SK-MEL-5 (cell line): ENCODE results near the gene SAMD9. TPM values are rescaled to one million over a fixed set of nuclear protein-coding genes. Genes with fewer than 3 reads are reported as not detected.

Experiments
- DNase-seq: peaks from one replicate; pipeline ENCODE4 v3.0.0-alpha.2; 2016; ENCODE audit warnings: low read depth, low spot score
- in situ Hi-C: cut with HindIII; loops from 2 replicates; pipeline ENCODE4 v1.10.0; 2016; ENCODE audit warnings: low sequenced_read_pairs, high pct_unique_total_duplicates, low pct_unique_long_range_greater_than_20kb
- polyA plus RNA-seq, 2 experiments: library from polyadenylated mRNA; depleted of rRNA; stranded (reverse); fragments of >200 nt; gene quantifications; 2 replicates each; pipeline ENCODE4 v1.2.3, GENCODE V29; 2015
- total RNA-seq: library from RNA; depleted of rRNA; stranded (reverse); fragments of >200 nt; shearing (Covaris generic); gene quantifications from 2 replicates; pipeline ENCODE4 v1.2.3, GENCODE V29; 2014; rRNA removed

The SAMD9 gene
- 4.5 and 5.1 TPM in 2 replicates for total RNA-seq
- polyA plus RNA-seq (2015; cell fraction: cytosol; rRNA removed), result 1.7 and 2.3 TPM in 2 replicates
- 3.3 and 4.3 TPM in 2 replicates for polyA plus RNA-seq (2015; cell fraction: nucleus; rRNA removed)

DNA sequence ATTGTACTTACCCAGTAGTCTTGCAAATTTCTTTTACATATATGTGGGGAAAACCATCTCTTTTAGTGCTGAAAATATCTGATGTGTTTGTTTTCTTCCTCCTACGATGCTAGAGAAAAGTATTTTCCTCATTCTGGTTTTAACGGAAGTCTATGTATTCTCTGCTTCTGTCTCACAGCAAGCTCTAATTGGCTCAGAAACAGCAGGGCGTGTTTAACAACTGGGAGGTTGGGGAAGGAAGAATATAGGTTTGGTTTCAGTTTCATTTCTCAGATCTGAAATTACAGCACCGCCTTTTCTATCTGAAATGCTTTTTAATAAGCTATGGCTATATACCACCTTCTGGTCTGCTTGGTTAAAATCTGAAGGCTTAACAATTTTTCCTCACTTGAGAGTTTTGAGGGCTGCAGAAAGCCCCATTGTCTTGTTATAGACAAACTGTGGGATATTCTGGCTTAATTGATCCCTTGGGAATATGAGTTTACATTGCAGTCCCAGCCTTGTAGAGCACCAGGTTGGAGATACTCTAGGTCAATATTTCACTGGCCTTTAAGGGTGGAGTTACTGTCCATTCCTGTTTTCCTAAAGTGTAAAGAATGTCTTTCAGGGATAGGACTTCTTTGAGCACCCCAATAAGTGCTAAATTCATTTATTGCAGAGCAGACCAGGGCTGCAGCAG is at the start of gene SAMD9:
Gene SAMD9, minus strand, starts transcription at position 128 of the 679 bp plus-strand sequence. CDS start 11,882 bp downstream, outside the sequence.
- peak; percentile 88 for DNase-seq
- in situ Hi-C loops, result no loop called here

DNA sequence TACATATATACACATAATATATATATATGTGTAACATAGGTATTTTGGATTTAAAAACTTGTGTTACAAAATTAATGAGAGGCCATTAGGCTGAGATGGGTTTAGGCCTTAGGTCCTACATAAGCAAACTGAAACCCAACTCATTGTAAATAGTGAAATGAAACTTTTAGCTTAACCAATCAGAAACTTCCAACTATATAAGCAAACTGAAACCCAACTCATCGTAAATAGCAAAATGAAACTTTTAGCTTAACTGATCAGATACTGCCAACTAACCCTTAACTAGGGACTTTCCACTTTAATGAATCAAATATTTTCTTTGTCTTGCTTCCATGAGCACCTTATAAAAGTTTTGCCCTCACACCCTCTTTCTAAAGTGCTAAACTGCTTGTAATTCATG is 47.7 kb upstream of the SAMD9 start:
- no peak for DNase-seq

DNA sequence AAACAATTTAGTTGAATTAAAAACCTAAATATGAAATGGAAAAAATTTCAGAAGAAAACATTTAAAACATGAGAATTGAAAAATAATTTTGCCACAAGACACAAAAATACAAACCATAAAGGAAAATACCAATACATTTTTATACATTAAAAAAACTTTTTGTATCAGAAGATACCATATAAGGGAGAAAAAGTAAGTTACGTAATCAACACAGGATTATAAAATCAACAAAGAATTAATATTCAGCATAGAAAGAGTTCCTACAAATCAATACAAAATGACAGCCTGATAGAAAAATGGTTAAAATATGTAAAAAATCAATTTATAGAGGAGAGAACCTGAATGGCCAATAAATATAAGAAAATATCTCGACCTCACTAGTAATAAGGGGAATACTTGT is 47.0 kb upstream of the SAMD9 start:
- no peak for DNase-seq
- in situ Hi-C loops, result no loop called here

More for the DNA sequence above, 47.7 kb upstream of the SAMD9 start:
- in situ Hi-C loops, result no loop called here

DNA sequence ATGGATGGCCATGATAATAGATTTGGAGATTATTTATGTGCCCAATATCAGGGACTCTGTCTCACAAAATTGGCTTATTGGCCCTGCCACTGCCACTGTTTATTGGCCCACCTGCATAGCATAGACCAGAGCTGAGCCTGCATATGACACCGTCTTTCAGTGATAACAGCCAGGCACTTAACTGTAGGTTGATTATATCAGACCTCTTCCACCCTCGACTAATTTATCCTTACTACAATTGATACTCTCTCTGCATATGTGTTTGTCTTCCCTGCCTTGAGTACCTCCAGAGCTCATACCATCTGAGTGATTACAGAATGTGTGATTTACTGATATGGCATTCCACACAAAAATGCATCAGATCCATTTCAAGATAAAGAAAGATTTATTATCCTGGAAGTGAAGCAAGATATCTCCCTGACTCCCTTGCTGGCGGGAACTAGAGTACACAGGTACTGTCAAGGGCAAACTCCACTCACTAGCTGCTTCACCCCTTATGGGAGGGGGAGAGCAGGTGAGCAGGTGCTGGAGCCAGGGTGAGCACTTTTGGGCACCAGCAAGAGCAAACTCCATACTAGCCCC is 43.5 kb upstream of the SAMD9 start:
- DNase-seq, result no peak
- in situ Hi-C loops, result no loop called here

DNA sequence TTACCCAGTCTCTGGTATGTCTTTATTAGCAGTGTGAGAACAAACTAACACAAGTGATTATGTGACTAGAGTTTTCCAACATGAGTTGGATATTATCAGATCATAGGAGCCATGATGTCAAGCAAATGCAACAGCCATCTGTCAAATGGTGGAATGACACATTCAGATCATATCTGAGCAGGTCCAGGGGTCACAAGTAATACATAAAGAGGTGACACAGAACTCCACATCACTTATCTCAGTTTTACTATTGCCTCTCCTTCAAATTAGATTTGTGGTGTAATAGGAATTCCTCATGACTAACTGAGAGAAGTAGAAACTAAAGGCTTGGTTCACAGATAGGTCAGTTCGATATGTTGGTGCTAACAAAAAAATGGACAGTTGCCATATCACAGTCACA is 42.6 kb upstream of the SAMD9 start:
- DNase-seq, result no peak
- in situ Hi-C loops, result no loop called here

DNA sequence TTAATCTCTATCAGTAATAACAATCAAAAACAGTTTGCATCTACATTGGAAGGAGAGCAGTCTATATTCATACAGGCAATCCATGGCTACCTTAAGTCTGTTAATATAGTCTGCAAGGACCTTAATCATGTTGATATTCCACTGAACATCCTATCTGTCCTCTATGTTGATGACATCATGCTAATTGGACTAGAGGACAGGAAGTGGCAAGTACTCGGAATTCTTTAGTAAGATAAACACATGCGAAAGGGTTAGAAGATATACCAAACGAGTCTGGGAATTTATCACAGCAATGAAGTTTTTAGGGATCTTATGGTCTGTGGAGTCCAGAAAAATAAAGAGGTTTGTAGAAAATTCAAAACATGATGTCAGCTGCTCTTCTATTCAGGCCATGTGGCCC is 41.7 kb upstream of the SAMD9 start:
- in situ Hi-C loops, result no loop called here
- no peak for DNase-seq

DNA sequence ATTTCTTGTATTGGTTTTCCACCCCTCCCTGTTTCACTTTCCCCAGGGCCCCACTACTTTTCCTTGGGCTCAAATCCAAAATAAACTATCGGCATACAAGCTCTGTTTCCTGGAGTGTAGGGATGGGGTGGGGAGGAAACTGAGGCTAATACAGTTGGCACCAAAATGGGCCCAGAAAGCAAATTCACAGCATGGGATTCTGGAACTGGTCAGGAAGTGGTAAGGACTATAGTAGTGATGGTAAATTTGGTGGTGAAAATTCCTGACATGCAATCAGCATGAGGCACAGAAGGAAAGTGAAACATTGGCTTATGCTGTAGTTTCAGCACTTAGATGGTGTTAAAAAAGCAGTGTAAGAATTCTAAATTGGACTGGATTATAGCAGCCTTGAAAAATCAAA is 39.1 kb upstream of the SAMD9 start:
- in situ Hi-C loops, result no loop called here
- DNase-seq, result no peak

DNA sequence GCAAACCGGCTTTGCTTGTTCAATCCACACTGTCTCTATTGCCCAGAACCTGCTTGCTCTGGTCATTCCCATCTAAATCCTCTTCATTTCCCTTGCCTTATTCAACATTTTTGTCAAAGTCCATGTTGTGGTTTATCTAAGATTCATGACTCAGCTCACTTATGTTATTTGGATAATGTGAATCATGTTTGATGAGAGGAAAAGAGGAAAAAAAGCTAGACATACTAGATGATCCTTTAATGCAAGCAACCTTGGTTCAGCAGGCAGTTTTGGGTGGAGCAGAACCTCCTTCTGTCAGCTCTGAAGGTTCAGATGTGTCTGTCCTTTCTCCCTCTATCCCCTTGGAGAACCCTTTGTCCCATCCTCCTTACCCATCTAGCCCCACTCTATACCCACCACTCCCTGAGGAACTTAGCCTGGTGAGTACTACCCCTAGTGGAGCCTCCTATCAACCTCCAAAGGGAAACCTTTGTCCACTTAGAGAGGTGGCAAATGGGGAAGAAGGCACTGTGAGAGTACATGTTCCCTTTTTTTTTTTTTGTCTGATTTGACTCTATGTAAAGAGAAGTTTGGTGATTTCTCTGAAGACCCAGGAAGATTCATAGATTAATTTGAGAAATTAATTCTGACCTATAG is 32.5 kb upstream of the SAMD9 start:
- DNase-seq, result no peak
- in situ Hi-C loops, result no loop called here

DNA sequence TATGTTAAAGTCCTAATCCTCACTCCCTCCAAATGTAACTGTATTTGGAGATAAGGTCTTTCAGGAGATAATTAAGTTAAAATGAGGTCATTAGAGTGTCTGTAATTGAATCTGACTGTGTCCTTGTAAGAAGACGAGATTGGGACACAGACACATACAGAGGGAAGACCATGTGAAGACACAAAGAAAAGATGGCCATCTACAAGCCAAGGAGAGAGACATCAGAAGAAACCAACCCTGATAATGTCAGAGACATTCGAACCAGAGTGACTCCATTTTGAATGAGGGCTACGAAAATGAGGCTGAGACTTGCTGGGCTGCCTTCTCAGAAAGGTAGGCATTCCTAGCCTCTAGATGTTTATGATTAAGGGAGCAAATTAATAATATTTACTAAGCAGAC is 30.9 kb upstream of the SAMD9 start:
- DNase-seq, result no peak
- in situ Hi-C loops, result no loop called here

DNA sequence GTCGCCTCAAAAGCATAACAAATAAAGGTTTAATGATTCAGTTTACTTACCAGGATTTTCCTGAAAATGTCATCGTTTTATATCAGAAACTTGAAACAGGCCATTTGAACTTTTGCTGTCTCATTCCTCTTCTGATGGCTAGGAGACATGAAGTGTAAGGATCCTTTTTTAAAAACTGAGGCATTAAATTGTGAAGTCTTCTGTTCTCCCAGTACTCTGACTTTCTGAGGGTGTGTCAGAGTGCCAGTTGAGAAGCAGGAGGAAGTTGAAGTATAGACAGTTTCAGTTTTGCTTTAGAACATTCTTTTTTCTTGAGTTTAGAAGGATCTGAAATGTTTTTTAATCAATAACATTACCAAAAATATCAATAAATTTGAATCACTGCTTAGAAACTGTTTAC is 30.4 kb upstream of the SAMD9 start, which contains the start of gene SAMD9L:
Gene SAMD9L, minus strand, starts transcription at position 242 of the 400 bp plus-strand sequence. CDS start 12,414 bp downstream, outside the sequence.
- peak; percentile 41 for DNase-seq
- in situ Hi-C loops, result no loop called here

DNA sequence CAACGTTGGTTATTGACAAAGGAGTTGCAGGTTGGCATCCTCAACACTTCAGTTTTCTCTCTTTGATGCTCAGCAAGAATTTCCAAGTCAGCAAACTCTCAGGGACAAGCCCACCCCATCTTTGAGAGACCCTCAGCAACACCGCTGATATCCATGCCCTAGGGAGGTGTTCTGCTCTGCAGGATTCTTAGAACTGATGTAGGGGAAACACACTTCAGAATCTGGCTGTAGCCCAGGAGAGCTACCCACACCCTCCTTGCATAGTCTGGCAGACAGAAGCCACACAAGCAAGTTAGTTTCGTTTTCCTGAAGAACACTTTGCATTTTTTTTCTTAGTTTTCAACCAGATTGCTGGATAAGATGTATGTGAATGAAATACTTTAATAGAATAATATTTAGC is 29.6 kb upstream of the SAMD9 start:
- DNase-seq, result peak; percentile 11
- in situ Hi-C loops, result no loop called here

DNA sequence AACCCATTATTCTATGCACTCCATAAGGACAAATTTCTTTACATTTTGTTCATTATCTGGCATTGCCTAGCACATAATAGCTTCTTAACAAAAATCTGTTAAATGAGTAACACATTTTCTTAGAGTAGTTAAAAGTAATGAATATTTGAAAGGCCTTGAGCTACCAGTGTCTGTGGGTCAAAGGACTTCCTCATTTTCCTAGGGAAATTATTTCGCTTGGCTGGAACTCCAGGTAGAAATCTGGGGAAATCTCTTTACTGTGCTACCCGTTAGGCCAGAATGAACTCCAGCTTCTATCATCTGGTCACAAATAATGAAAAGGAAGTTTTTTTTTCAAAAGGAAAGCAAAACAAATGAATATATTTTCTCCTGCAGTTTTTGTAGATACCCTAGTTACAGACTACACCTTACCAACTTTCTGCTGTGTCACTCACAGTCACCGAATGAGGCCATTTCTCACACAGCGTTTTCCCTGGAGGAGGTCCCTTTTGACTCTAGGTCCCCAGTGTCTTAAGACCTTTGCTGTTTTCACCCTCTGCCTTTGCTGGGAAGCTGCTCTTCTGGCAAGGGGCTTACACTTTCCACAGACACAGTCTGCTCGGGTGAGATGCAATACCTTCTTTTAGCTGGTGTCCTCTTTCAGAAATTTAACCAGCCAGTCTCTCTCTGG is 28.8 kb upstream of the SAMD9 start:
- in situ Hi-C loops, result no loop called here
- DNase-seq, result no peak

DNA sequence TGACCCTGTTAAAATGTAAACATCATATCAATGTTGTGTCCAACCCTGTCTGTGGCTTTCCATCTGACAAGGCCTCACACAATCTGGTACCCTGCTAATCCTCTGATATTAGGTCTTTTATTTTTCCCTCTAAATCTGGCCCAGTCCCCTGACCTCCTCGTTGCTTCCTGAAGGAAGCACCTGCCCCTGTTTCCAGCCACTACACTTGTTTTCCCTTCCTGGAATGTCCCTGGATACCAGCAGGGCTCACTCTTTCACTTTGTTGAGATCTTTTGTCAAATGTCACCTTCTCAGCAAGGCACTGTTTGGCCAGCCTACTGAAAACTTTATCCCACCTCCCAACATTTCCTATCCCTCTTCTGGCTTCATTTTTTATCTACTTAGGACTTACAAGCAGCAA is 28.3 kb upstream of the SAMD9 start:
- in situ Hi-C loops, result no loop called here
- no peak for DNase-seq

DNA sequence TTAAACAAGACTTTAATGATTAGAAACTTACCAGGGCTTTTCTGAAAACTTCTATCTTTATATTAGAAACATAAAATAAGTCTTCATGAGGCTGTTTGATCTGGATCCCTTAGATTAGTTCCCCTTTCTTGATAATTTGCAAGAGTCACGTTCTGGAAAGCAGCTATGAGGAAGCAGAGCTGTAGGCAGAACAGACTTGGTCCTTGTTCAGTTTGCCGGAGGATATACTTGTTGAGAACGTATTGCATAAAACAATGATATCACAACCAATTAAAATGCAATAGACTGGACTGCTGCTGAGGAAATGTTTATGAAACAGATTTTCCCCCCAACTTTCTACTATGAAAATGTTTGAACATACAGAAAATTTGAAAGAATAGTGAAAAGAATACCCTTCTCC is 27.6 kb upstream of the SAMD9 start:
- in situ Hi-C loops, result no loop called here
- no peak for DNase-seq

DNA sequence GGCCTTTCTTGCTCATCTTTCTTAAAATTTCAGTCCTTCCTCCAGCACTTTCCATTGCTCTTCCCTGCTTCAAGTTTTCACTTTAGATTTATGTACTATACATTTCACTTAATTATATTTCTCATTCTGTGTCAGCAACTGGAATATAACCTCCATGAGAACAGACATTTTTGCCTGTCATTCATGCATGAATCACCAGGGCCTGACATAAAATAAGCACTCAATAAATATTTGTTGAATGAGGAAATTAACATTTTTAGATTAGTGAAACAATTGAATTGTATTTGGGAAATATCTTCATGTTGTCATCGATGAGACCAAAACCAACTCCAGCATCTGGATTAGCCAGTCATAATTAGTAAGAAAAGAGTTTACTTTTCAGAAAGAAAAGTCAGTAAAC is 24.3 kb upstream of the SAMD9 start:
- in situ Hi-C loops, result no loop called here

DNA sequence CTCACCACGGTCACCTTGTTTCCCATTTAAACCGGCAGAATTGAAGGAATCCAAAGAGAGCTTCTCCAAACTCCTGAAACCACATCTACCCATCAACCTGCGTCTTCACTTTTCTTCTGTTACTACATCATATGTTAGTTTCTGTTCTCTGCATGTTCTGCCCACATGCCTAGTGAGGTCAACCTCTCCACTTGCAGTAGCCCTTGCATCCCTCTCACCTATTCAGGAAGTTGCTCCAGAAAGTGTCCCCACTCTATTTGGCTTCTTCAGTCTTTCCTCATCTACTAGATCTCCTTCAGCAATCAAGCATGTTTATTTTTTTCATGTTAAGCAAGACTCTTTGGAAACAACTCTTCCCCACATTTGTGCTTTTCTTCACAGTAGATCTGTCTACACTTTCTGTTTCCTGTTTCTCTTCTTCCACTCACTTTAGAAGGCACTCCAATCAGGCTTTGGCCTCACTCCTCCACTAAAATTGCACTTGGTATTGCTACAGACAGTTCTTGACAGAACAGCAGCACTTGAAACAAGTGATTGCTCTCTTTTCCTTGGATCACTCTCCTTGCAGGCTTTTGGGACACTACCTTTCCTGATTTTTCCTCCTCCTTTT is 22.9 kb upstream of the SAMD9 start:
- no peak for DNase-seq
- in situ Hi-C loops, result no loop called here

More for the DNA sequence above, 24.3 kb upstream of the SAMD9 start:
- DNase-seq, result no peak

DNA sequence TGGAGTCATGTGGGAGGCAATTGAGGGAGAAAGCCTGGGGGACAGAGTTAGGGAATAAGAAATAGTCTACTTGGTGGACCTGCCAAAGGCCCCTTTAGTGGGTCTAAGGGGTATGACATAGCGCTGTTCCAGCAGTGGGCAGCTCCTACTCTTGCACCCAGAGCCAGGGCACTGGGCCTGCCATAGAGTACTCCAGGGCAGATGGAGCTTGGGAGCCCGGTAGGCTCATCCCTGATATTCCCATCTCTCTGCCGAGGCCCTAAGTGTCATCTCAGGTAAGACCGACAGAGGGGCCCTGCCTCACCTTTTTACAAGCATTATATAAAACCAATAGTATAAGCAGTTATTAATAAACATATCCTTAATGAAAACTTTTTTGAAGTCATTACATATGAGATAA is 20.8 kb upstream of the SAMD9 start:
- in situ Hi-C loops, result no loop called here
- no peak for DNase-seq

DNA sequence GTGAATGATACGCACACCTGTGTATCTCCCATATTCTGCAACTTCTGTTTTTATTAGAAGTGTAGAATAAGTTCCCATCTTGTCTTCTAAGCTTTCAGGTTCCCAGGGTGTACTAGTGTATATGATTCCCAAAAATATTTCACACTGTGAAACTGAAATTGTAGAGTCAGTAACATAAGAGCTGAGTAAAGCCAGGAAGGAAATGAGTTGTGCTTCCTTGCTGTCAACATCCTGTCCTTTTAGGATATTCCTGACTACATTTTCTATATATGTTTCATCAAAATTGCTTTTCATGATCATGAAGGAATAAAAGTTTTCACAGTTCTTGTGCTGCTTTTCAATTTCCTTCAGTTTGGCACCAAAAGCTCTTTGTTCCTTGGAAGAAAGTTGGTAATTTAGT is 15.2 kb upstream of the SAMD9 start:
- in situ Hi-C loops, result no loop called here
- no peak for DNase-seq
